ENCODE data around the gene CDA. TPM values are rescaled to one million over a fixed set of nuclear protein-coding genes. Genes with fewer than 3 reads are reported as not detected.
A peak's percentile ranks its signal among the peaks of the same experiment; 100 is the strongest.

CDA gene
- total RNA-seq, 4 donors from 2014 or later = 9.7 to 53.7 (median 45.9) TPM

GRCh38 chr1:20615946-20616846 is 27.3 kb downstream of the CDA start:
- 37 to 40% methylated on average over 16 to 18 of the region's 20 CpGs for WGBS, 2 donors

GRCh38 chr1:20616847-20617487 is 28.1 kb downstream of the CDA start:
- Histone ChIP-seq H3K9me3 (no peaks in the 10 kb centered on the region), H3K36me3 (no peaks in the 10 kb centered on the region), H3K4me3 (peak overlapping the region in 1 of 4 donors; percentile 24), H3K27ac (peak overlapping the region in 2 of 4 donors; percentile 22 to 56), H3K27me3 (no peaks in the 10 kb centered on the region), H3K4me1 (peaks cover 0 to 35% (median 24%) of the 10 kb centered on the region in 3 donors)
- no peak for DNase-seq
- no peak for TF ChIP-seq POLR2A (IDR thresholded peaks at IDR 0.05)
- 63 to 66% methylated on average over 3 of the region's 3 CpGs for WGBS, 2 donors
- intact Hi-C loops (cut with DNase I) = no loop called here

More at GRCh38 chr1:20615946-20616846, 27.3 kb downstream of the CDA start:
- intact Hi-C loops (cut with DNase I) = no loop called here
- TF ChIP-seq CTCF (IDR thresholded peaks at IDR 0.05) (no peak), POLR2A (IDR thresholded peaks at IDR 0.05) (no peak)
- Histone ChIP-seq H3K9me3 (no peaks in the 10 kb centered on the region), H3K36me3 (no peaks in the 10 kb centered on the region), H3K4me3 (peak overlapping the region in 1 of 4 donors; percentile 24), H3K27me3 (no peaks in the 10 kb centered on the region), H3K4me1 (peaks cover 0 to 35% (median 24%) of the 10 kb centered on the region in 3 donors), H3K27ac (peak overlapping the region in 2 of 4 donors; percentile 22 to 56)
- DNase-seq = no peak

GRCh38 chr1:20618550-20618949 is 29.7 kb downstream of the CDA start:
- no peaks in the 10 kb centered on the region for H3K36me3 ChIP-seq
- intact Hi-C loops (cut with DNase I) = no loop called here
- TF ChIP-seq POLR2A (IDR thresholded peaks at IDR 0.05) = no peak
- 37 to 56% methylated on average over 4 of the region's 4 CpGs for WGBS, 2 donors
- no peak overlapping the region for H3K4me3 ChIP-seq
- H3K27me3 ChIP-seq = no peaks in the 10 kb centered on the region
- H3K27ac ChIP-seq = no peak overlapping the region
- peaks cover 0 to 21% (median 18%) of the 10 kb centered on the region in 3 donors for H3K4me1 ChIP-seq
- no peak for DNase-seq
- H3K9me3 ChIP-seq = no peaks in the 10 kb centered on the region

GRCh38 chr1:20619999-20620398 is 31.1 kb downstream of the CDA start:
- intact Hi-C loops (cut with DNase I) = no loop called here
- 80 to 83% methylated on average over 1 of the region's 1 CpG for WGBS, 2 donors
- TF ChIP-seq POLR2A (IDR thresholded peaks at IDR 0.05) (no peak), CTCF (IDR thresholded peaks at IDR 0.05) (no peak)

GRCh38 chr1:20621012-20621411 is 32.1 kb downstream of the CDA start:
- H3K36me3 ChIP-seq = no peaks in the 10 kb centered on the region
- DNase-seq = no peak
- peaks cover 0 to 11% (median 11%) of the 10 kb centered on the region in 3 donors for H3K4me1 ChIP-seq
- intact Hi-C loops (cut with DNase I) = no loop called here
- TF ChIP-seq CTCF (IDR thresholded peaks at IDR 0.05) (no peak), POLR2A (IDR thresholded peaks at IDR 0.05) (no peak)
- no peak overlapping the region for H3K4me3 ChIP-seq
- H3K27me3 ChIP-seq = no peaks in the 10 kb centered on the region
- no peak overlapping the region for H3K27ac ChIP-seq
- no peaks in the 10 kb centered on the region for H3K9me3 ChIP-seq
- 67 to 92% methylated on average over 6 of the region's 6 CpGs for WGBS, 2 donors

More at GRCh38 chr1:20619999-20620398, 31.1 kb downstream of the CDA start:
- no peaks in the 10 kb centered on the region for H3K36me3 ChIP-seq
- H3K9me3 ChIP-seq = no peaks in the 10 kb centered on the region
- H3K4me3 ChIP-seq = no peak overlapping the region
- H3K27ac ChIP-seq = no peak overlapping the region
- peaks cover 0 to 13% (median 12%) of the 10 kb centered on the region in 3 donors for H3K4me1 ChIP-seq
- no peak for DNase-seq
- no peaks in the 10 kb centered on the region for H3K27me3 ChIP-seq

GRCh38 chr1:20624709-20625108 is 35.8 kb downstream of the CDA start:
- H3K4me3 ChIP-seq = no peak overlapping the region
- WGBS, 2 donors = 53 to 87% methylated on average over 1 of the region's 1 CpG
- H3K9me3 ChIP-seq = no peaks in the 10 kb centered on the region
- no peaks in the 10 kb centered on the region for H3K36me3 ChIP-seq
- DNase-seq = no peak
- intact Hi-C loops (cut with DNase I) = no loop called here
- no peaks in the 10 kb centered on the region for H3K4me1 ChIP-seq
- TF ChIP-seq CTCF (IDR thresholded peaks at IDR 0.05) (no peak), POLR2A (IDR thresholded peaks at IDR 0.05) (no peak)
- peaks cover 0 to 5% (median 0%) of the 10 kb centered on the region in 4 donors for H3K27me3 ChIP-seq
- H3K27ac ChIP-seq = no peak overlapping the region
